Stimulated activated CD4-positive, alpha-beta T cell treated with anti-CD3 and anti-CD28 coated beads, Interleukin-2, amount 100 ng/mL, for 24 hours (primary cell): ENCODE measurements around the gene ZC3H4.
"Not testable (repeated sequence)": the region's sequence is repeated elsewhere in the genome, so short reads cannot be mapped to it uniquely, and the experiment has no call there.

Source experiments
- DNase-seq, 2 donors: peaks; one replicate each; pipeline ENCODE4 v3.0.0-alpha.2; 2020

The ZC3H4 gene

DNA sequence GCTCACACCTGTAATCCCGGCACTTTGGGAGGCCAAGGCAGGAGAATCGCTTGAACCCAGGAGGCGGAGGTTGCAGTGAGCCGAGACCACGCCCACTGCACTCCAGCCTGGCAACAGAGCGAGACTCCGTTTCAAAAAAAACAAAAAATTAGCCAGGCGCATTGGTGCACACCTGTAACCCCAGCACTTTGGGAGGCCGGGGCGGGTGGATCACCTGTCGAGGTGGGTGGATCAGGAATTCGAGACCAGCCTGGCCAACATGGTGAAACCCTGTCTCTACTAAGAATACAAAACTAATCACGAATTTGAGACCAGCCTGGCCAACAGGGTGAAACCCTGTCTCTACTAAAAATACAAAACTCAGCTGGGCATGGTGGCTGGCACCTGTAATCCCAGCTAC lies 35.2 kb downstream of the ZC3H4 start:
- not testable (repeated sequence) for DNase-seq

DNA sequence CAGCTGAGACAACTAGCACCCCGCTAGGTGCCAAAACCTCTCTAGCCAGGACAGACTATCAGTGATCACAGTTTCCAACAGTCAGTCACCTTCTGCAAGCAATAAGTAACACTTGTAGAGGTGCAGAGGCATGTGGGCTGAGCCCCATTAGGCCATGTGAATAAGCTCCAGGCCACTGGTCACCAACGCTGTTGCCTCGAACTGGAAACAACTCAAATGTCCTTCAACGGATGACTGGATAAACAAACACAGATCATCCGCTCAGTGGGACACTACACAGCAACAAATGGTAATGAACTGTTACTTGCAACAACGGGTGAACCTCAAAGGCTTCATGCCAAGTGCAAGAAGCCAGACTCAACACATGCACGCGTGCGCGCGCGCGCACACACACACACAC lies 37.6 kb downstream of the ZC3H4 start:
- DNase-seq = no peak

DNA sequence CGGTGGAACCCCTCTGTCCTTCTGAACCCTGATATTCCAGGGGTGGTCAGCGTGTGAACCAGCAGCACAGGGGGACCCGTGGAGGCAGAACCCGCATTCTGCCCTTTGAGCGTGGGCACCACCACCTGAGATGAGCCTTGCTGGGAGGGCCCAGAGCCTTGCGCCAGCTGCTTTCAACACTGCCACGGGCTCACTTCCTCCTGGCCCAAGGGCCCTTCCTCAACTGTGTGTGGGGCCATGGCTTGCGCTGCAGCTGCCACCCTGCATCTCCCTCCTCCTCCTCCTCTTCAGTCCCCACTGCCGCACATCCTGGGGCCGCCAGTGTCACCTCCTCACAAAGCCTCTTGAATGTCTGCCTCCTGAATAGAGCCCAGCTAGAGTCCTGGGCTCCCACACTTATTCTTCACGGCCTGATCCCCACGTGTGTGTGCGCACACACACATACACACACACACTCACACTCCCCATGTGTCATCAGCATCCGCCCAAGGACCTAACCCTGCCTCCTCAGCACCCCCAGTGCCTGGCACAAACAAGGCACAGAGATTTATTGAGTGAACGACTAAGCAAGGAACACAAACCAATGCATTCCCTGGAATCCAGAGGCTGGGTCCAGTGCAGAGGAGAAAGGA lies 38.3 kb downstream of the ZC3H4 start:
- no peak for DNase-seq

DNA sequence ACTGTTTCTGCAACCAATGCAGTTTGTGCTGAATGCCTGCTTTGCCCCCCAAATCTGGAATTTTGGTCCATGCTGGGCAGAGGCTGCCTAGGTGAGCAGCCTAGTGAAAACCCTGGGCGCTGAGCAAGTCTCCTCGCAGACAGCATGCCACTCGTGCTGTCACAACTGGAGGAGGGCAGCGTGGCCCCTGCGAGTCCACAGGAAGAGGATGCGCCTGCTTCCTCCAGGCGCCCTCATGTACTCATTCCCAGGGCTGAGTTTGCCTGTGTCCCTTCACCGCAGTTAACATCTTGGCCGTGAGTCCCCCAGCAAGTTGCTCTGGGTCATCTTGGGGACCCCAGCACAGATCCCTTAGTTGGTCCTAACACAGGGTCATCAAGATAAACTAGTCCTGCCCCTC lies 39.0 kb downstream of the ZC3H4 start:
- DNase-seq = no peak

DNA sequence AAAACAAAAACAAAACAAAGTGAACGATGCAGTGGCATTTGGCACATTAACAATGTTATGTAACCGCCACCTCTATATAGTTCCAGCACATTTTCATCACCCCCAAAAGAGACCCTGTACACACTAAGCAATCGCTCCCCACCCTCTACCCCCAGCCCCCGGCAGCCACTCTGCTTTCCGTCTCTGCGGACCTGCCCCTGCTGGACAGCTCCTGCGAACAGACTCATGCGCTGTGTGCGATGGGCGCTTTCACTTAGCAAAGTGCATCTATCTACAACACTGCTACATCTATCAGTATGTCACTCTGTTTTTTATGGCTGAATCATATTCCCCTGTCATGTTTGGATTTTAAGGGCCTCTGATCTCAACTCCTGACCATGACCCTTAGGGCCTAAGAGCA lies 40.0 kb downstream of the ZC3H4 start:
- DNase-seq = no peak

DNA sequence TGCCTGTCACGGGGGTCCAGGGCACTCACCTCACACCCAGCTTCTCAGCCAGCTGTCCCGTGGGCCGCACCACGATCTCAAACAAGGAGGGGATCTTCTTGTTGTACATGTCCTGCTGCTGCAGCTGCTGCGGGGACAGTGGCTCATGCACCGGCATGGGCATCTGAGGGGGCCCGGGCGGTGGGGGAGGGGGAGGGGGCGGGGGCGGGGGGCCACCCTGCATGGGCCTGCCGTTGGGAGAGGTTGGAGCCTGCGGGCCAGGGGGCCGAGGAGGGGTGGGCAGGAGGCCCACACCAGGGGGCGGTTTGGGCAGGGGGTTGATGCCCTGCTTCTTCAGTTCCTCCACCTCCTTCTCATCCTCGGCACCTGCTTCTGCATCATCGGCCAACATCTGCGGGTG lies 41.3 kb downstream of the ZC3H4 start:
- DNase-seq = no peak

DNA sequence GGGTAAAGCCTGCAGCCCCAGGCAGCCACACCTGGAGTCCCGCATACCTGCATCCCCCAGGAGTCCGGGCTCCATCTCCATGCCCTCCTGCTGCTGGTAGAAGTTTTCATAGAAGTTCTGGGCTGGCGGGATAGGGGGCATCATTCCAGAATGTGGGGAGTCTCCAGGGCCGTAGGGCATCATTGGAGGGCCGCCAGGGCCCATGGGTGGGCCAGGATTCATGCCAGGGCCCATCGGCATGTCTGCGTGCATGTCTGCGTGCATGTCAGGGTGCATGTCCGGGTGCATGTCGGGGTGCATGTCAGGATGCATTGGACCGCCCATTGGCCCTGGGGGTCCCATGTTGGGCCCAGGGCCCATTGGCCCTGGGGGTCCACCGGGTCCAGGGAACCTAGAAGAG lies 41.8 kb downstream of the ZC3H4 start:
- no peak for DNase-seq

DNA sequence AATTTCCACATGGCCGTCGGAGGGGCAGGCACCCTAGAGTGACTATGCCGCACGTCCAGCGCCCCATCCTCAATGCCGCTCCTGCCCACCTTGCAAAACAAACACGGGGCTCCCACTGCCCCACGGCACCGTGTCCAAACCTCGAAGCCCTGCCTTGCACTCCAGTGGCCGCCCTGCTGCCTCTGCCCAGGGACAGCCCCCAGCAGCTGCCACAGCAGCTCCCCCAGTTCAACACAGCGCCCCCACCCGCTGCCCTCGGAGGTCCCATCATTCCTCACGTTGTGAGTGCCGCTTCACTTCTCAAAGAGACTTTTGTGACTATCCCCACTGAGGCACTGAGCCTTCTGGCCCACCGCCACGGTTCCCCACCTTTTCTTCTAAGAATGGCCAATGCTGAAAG lies 42.8 kb downstream of the ZC3H4 start:
- no peak for DNase-seq

DNA sequence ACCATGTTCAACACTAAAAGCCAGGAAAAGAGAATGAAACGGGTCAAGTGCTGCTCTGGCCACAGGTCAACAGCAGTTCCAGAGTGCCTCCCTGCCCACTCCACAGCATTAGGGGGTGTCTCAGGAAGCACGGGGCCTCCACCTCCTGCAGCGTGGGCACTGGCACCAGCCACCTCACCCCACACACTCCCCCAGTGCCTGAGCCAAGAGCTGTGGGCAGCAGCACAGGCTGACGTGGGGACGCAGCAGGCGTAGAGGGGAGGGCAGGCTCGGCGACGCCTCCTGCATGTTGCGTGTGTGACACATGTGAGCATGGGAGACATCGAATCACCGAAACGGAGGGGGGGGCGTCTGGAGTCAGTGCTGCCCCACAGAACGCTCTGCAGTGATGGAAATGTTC lies 43.8 kb downstream of the ZC3H4 start:
- no peak for DNase-seq

DNA sequence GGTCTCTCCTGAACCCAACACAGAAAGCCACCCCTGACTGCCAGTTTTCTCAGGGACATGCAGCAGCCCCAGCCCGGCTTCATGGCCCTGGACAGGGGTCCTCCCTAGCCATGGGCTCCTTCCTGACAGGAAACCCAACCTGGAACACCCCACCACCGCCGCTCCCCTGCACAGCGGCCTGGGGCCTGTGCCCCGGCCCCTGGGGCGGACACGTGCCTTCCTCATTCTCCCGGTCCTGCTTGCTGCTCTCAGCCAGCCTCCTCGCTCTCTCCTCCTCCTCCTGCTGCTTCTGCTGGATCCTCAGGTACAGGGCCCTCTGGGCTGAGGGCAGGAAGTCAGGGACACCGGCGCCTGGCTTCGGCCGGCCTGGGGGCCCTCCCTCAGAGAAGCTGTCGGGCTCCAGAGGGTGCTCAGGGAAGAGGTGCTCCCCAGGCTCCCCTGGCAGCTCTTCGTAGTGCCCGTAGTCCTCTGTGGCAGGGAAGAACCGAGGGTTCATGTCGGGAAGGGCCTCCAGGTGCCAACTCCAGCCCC lies 44.6 kb downstream of the ZC3H4 start:
- DNase-seq = no peak

DNA sequence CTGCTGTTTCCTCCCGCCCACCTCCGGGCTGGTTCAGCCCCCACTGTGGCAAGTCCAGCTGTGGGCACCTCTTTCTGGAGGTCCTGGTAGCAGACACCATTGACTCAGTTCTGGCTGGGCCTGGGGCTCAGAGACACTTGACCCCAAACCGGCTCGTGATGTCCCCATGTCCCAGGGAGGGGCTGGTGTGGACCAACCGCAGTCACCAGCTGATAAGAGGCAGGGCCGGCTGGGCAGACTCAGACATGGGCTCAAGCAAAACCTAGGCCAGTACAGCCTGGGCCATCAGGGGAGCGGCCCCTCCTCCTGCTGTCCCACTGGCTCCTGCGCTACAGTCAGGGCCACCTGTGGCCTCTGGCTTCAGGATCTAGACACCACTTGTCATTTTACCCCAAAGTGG lies 45.3 kb downstream of the ZC3H4 start:
- no peak for DNase-seq

DNA sequence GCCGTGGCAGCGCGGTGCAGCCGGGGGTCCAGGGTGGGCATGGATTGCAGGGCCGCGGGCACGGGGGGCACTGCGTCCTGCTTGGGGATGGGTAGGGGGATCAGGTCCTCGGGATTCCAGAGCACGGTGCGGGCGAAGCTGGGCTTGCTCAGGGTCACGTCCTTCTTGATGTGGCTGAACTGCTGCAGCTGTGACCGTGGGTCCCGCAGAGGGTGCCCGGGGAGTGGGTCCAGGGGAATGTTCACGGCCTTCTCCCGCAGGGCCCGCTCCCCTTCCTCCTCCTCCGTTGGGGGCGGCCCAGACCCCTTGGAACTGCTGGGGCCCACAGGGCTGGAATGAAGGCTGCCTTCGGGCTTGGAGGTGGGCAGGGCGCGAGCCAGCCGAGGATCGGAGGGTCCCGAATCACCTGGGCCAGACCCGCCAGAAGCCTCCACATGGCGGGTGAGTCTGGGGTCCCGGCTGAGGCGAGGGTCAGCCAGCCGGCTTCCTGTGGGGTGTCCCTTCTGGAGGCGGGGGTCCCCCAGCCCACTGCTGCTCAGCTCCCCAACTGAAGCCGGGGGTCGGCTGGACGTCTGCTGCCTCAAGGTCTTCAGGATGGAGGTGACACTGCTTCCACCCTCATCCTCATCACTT lies 46.2 kb downstream of the ZC3H4 start:
- no peak for DNase-seq

DNA sequence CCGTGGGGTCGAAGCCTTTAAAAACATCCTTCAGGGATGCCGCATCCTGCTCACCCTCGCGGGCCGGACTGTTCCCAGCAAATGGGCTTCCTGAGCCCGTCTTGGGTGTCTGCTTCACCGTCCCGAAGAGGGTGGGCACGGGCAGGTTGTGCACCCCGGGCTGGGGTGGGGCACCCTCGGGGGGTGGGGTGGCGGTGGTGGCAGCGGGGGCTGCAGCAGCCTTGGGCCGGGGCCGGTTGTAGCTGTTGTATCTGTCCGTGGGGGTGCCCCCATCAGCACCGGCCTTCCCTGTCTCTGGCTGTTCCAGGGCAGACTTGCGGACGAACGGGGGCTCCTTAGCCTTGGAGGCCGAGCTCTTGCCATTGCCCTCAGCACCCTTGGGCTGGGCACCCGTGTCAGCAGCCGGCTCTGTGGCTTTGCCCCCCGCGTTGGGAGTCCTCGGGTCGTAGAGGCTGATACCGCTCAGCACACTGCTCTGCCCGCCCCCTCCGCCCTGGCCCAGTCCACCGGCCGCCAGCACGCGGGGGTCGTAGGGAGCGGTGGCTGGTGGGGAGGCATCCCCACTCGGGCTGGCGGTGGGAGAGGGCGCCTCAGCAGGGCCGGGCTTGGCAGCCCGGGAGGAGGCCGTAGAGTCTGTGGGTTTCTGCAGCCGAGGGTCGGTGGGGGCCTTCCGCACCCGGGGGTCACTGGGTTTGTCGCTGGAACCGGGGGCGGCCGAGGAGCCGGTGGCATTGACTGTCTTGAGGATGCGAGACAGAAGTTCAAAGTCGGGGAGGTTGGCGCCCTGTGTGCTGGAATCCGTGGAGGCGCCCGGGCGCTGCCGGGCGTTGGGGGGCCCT lies 47.0 kb downstream of the ZC3H4 start:
- DNase-seq = no peak

DNA sequence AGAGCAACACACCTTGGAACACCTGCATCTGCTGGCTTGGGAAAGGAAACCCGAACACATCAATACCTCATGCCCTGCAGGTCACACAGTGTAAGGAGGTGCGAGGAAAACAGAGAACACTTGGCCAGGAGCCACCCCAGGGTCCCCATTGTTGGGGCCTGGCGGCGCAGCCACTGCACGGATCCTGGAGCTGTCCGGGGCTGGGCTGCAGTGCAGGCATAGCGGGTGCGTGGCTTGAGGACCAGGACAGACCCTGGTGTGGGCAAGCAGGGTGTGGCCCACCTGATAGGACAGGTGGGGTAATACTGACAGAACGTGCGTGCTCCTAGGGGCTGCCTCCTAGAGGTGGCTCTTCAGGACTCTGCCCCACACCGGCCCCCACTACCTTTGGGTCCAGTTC lies 48.3 kb downstream of the ZC3H4 start:
- DNase-seq = no peak

DNA sequence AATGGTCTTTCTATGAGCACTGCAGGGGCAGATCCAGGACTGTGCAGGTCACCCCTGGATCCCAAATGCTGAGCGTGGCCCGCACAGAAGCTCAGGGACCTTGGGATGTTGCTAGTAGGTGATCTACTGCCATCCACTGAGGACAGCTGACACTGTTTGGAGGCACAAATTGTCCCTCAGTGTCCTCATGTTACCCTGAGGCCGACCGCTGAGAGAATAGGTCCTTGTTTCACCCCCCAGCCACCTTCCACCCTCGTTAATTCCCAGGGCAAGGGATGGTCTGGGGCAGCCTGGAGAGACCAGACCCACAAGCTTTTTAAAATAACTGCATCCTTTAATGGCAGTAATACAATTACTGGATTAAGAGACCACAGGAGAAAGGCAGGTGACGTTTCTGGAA lies 49.7 kb downstream of the ZC3H4 start:
- no peak for DNase-seq

DNA sequence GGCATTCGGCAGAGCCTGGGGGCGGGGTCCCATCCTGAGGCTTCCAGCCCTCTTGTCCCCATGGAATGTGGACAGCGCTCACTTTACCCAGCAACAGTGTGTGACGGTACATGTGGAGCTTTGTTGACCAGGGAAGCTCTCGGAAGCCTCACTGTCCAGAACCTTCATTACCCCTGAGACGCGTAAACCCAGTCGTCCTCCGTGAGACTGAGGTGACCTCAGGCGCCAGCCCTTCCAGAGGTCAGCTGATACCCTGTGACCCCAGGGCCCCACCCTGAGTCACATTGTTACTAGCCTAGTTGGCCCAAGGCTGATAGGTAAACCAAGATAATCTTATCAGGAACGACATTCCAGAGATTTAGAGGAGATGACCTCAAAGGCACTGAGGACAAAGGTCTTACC lies 55.0 kb downstream of the ZC3H4 start:
- DNase-seq = no peak

DNA sequence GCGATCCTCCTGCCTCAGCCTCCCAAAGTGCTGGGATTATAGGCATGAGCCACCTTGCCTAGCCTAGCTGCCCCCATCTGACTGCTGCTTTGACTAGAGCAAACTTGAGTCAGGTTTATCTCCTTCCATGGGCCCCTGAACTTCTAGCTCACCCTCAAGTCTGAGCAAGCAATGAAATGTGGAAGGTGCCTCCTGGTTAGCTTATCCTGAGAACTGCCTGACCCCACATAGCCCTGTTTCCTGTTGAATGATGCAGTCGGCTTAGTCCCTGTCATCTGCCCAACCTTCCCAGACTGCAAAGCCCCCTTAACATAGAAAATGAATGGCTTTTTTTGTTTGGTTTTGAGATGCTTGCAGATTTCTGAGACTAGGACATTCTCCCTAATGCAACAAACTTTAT lies 56.2 kb downstream of the ZC3H4 start:
- no peak for DNase-seq

DNA sequence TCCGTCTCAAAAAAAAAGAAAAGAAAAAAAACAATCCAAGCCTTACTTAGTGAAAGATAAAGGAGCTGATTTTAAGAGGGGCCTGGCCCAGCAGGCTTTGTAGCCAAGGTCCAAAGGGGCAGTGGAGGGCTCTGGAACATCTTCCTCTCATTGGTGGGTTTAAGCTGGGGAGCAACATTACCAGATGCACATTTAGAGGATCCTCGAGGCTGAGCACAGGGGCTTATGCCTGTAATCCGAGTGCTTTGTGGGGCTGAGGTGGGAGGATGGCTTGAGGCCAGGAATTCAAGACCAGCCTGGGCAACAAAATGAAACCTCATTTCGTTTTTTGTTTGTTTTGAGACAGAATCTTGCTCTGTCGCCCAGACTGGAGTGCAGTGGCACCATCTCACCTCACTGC lies 57.2 kb downstream of the ZC3H4 start:
- no peak for DNase-seq

DNA sequence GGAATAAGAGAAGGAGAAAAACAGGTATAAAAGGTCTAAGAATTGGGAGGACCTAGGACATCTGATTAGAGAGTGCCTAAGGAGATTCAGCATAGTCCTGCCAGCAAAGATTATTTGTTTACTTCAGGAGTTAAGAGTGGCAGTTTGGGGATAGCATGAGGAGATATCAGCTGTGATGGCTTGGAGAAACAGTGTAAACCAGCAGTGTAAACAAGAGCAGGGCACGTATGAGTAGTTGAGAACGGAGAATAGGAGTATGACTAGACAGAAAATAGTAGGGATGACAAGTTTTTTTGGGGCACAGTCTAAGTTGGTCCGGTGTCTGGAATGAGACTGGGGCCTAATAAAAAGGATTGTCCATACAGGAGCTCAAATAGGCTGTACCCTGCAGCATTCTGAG lies 63.0 kb downstream of the ZC3H4 start:
- DNase-seq = not testable (repeated sequence)

DNA sequence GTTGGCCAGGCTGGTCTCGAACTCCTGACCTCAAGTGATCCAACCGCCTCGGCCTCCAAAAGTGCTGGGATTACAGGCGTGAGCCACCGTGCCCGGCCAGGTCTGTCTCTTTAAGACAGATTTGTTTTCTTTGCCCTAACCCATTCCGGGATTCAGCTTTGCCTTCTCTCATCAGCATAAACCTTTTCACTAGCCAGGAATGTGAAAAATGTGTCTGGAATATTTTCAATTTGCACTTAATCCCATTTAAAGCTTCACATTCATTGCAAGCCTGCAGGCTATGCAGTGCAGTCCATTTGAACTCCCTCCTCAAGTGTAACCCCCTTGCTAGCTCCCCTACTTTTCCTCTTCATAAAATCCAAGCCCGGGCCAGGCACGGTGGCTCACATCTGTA lies 64.3 kb downstream of the ZC3H4 start:
- DNase-seq = no peak

DNA sequence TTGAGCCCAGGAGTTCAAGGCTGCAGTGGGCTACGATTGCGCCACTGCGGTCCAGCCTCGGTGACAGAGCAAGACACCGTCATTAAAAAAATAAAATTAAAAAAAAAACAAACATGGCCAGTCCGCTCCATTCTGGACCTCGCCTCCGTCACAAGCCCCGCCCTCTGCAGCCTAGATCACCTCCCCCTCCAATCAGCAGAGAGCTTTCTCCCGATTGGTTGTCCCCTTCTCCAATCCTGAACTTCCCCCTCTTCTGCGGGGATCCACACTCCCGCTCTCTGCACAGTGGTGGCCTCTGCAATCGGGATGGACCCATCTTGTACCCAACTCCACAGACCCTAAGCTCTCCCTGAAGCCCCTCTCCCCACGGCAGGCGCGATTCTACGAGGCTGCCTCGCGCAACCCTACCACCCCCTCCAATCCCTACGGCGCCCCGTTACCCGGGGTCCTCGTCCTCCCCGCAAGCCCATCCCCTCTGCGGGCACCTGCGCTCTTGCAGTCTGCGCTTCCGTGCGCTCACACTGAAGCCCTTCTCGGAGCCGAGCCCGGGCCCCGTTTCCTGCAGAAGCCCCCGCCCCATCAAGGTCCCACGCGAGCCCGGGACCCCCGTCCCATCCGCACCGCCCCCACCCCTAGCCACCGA lies 65.7 kb downstream of the ZC3H4 start:
- DNase-seq = peak; percentile 71 to 80

DNA sequence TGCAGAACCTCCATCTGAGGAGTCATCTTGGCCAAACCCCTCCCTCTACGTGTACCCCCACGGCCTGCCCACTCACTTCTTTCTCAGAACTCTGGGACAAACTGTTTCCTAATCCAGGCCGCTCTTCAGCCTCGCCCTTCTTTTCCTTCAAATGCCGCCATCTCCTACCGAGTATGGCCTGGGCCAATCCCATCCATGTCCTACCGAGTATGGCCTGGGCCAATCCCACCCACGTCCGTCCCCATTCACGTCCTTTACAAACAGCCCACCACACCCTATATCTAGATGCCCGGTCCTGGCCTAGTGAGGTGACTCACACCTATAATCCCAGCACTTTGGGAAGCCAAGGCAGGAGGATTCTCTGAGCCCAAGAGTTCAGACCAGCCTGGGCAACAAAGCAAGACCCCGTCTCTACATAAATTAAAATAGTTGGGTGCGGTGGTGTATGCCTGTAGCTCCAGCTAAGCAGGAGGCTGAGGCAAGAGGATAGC lies 66.3 kb downstream of the ZC3H4 start:
- no peak for DNase-seq

DNA sequence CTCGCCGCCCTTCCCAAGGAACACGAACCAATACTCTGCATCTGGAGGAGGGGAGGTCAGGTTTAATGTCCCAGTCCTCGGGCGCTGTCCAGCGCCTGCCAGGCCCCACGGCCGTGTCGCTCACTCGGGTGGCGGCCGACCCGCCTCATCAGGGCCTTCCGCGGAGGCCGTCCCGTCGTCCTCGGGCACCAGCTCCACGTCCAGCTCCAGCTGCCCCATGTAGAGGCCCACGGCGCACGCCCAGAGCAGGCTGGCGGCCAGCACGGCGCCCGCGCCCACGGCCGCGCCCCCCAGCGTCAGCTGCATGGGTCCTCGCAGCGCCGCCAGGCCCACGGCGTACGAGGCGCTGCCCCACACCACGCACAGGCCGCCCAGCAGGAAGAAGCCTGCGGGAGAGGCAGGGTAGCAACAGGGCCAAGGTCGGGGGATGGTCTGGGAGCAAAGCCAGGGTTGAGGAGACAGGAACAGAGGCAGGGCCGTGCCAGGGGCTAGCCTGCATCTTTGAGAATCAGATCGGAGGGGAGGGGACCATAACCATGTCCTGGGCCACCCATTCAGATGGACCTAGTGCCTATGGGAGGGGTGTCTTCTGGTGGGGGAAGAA lies 67.6 kb downstream of the ZC3H4 start:
- DNase-seq = no peak
